HG02763 (cell line): ENCODE measurements around the gene UBE3C.
"Not testable (repeated sequence)": the region's sequence is repeated elsewhere in the genome, so short reads cannot be mapped to it uniquely, and the experiment has no call there.

ENCODE experiments used
- ATAC-seq: cut with Tn5 transposase; IDR thresholded peaks from one replicate; pipeline ENCODE4 v1.9.1; 2021; ENCODE audit warnings: mild to moderate bottlenecking, moderate library complexity; ENCODE audit not compliant: unreplicated experiment

UBE3C gene

GRCh38 chr7:157233677-157234076 lies 95.0 kb downstream of the UBE3C start:
- ATAC-seq, result no peak

GRCh38 chr7:157234271-157234670 lies 95.5 kb downstream of the UBE3C start:
- no peak for ATAC-seq

- no peak for ATAC-seq
These were observed 96.9 kb downstream of the UBE3C start for GRCh38 chr7:157235357-157236333.

- ATAC-seq, result no peak
These were observed 99.4 kb downstream of the UBE3C start for GRCh38 chr7:157238087-157238486.

GRCh38 chr7:157239571-157240270 lies 101.0 kb downstream of the UBE3C start:
- no peak for ATAC-seq

- ATAC-seq, result no peak
These were observed 102.9 kb downstream of the UBE3C start for GRCh38 chr7:157241631-157242030.

- no peak for ATAC-seq
These were observed 106.0 kb downstream of the UBE3C start for GRCh38 chr7:157244516-157245294.

GRCh38 chr7:157246052-157246451 lies 107.3 kb downstream of the UBE3C start:
- no peak for ATAC-seq

GRCh38 chr7:157248659-157249058 lies 109.9 kb downstream of the UBE3C start:
- no peak for ATAC-seq

GRCh38 chr7:157250605-157251228 lies 112.0 kb downstream of the UBE3C start:
- no peak for ATAC-seq

- not testable (repeated sequence) for ATAC-seq
These were observed 113.1 kb downstream of the UBE3C start for GRCh38 chr7:157251817-157252216.

- no peak for ATAC-seq
These were observed 115.1 kb downstream of the UBE3C start for GRCh38 chr7:157253850-157254249.

GRCh38 chr7:157254781-157255180 lies 116.1 kb downstream of the UBE3C start:
- not testable (repeated sequence) for ATAC-seq

- ATAC-seq, result no peak
These were observed 116.5 kb downstream of the UBE3C start for GRCh38 chr7:157255201-157255606.

- no peak for ATAC-seq
These were observed 124.4 kb downstream of the UBE3C start for GRCh38 chr7:157263156-157263555.

GRCh38 chr7:157265051-157265450 lies 126.3 kb downstream of the UBE3C start:
- no peak for ATAC-seq

GRCh38 chr7:157266272-157266671 lies 127.5 kb downstream of the UBE3C start:
- ATAC-seq, result no peak

GRCh38 chr7:157267516-157267915 lies 128.8 kb downstream of the UBE3C start:
- no peak for ATAC-seq

GRCh38 chr7:157267956-157268355 lies 129.2 kb downstream of the UBE3C start:
- no peak for ATAC-seq

GRCh38 chr7:157268540-157268939 lies 129.8 kb downstream of the UBE3C start:
- no peak for ATAC-seq
